Activated naive CD4-positive, alpha-beta T cell treated with anti-CD3 and anti-CD28 coated beads for 36 hours (primary cell): ENCODE measurements around the gene CABLES2. TPM values are rescaled to one million over a fixed set of nuclear protein-coding genes. Genes with fewer than 3 reads are reported as not detected.

ENCODE experiments used
- CTCF ChIA-PET: fragments of 350-600 bp; sonication (Branson Sonifier 250); formaldehyde crosslinking; loops from one replicate; lab custom pipeline; 2021; ENCODE audit warnings: antibody characterized with exemption; lab: Charles Lee
- DNase-seq: peaks from one replicate; pipeline ENCODE4 v3.0.0-alpha.2; 2020
- H3K27ac Mint-ChIP-seq: one replicate; pipeline ENCODE4 v1.8.0; 2021; ENCODE audit warnings: mild to moderate bottlenecking, mixed read lengths
- H3K27me3 Mint-ChIP-seq: one replicate; pipeline ENCODE4 v1.8.0; 2021; ENCODE audit warnings: low read depth, mixed read lengths
- H3K36me3 Mint-ChIP-seq: one replicate; pipeline ENCODE4 v1.8.0; 2021; ENCODE audit warnings: low read depth, mixed read lengths
- H3K4me1 Mint-ChIP-seq: one replicate; pipeline ENCODE4 v1.8.0; 2021; ENCODE audit warnings: low read depth, mixed read lengths
- H3K4me3 Mint-ChIP-seq: one replicate; pipeline ENCODE4 v1.8.0; 2021; ENCODE audit warnings: mild to moderate bottlenecking, moderate library complexity, mixed read lengths
- H3K9me3 Mint-ChIP-seq: one replicate; pipeline ENCODE4 v1.8.0; 2021; ENCODE audit warnings: mixed read lengths
- intact Hi-C: fragments of 100-400 bp; cut with micrococcal nuclease; formaldehyde crosslinking; loops from one replicate; pipeline ENCODE4 v1.15.1; 2023
- total RNA-seq, 2 experiments: library from RNA; stranded (reverse); gene quantifications; one replicate each; pipeline ENCODE4 v1.2.3, GENCODE V29; 2021

The CABLES2 gene
- total RNA-seq, 2 experiments from 2014 or later = 3.6 to 5.1 TPM

DNA sequence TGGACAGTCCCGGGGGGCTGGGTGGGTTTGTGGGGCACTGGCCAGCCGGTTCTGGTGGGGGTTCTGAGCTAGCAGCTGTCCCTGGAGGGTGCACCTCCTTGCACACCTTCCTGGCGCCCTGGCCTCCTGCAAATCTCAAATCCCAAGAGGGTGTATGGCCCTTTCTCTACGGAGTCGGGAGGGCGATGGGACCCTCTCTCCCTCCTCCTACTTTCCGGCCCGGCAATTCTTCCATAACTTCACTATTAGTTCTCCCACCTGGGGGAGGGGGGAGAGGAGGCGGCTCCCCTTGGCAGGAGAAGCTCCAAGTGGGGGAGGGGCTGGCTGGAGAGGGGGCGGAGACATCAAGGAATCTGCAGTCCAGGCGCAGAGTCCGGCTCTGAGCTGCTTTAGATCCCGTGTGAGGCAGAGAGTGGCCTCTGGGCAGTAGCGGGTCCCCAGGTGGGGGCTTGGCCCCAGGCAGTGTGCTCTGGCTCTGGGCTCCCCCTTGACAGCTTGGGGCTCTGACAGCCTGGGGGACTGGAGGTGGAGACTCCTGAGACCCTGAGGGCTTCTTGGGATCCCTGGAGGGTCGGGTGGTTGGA lies 38.6 kb downstream of the CABLES2 start:
- CTCF ChIA-PET = interaction anchor here (1.4 to 1.9 kb wide), 2 partner anchors 14 to 68 kb away, joined by 4 to 8 read pairs; no protein-coding TSS in a partner anchor
- no peak overlapping the region for H3K27ac Mint-ChIP-seq

DNA sequence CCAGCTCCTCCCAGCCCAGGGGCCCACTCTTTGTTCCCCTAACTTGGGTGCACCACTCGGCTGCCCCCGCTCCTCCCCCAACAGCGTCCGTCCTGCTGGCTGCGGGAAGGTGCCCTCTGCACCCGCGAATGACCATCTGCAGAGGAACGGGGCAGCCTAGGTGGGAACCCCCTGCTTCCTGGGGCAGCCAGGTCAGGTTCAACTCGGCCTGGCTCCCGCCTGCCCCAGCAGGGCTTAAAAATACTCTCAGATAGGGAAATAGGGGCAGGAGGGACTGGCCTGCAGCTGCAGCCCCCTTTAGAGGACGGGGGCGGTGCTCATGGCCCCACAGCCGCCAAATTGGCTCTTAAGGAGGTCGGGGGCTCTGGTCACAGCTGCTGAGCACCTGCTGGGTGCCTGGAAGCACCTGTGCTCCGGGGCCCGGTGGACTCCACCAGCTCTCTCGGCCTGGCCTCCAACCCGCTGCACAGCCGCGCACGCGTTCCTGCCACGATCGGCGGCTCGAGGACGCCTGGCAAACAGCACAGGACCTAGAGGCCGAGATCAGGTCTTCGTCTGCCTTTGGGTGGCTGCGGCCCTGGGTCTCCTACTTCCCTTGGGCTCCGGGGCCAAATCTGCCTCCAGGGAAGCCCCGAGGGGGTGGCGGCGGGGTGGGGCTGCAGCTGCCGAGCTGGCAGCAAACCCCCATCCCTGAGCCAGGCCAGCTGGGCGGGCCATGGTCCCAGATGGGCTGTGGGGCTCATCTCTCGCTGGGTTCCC lies 39.3 kb downstream of the CABLES2 start:
- no peaks in the 10 kb centered on the region for H3K36me3 Mint-ChIP-seq
- DNase-seq = no peak
- peaks cover 6% of the 10 kb centered on the region for H3K4me1 Mint-ChIP-seq
- CTCF ChIA-PET = interaction anchor here (1.4 to 1.9 kb wide), 2 partner anchors 15 to 67 kb away, joined by 4 to 8 read pairs; no protein-coding TSS in a partner anchor
- H3K27ac Mint-ChIP-seq = no peak overlapping the region
- H3K4me3 Mint-ChIP-seq = peak overlapping the region; percentile 36
- intact Hi-C loops = loop anchor here (5.0 kb wide), 1 partner anchor 66 kb away; the partner anchor contains the start of gene ADRM1
- H3K27me3 Mint-ChIP-seq = peaks cover 22% of the 10 kb centered on the region
- H3K9me3 Mint-ChIP-seq = no peaks in the 10 kb centered on the region

More for the DNA sequence above, 38.6 kb downstream of the CABLES2 start:
- Mint-ChIP-seq H3K4me3 (no peak overlapping the region), H3K27me3 (peaks cover 21% of the 10 kb centered on the region), H3K9me3 (no peaks in the 10 kb centered on the region), H3K4me1 (peaks cover 6% of the 10 kb centered on the region), H3K36me3 (no peaks in the 10 kb centered on the region)
- intact Hi-C loops = loop anchor here (5.0 kb wide), 1 partner anchor 66 kb away; the partner anchor contains the start of gene ADRM1
- no peak for DNase-seq

DNA sequence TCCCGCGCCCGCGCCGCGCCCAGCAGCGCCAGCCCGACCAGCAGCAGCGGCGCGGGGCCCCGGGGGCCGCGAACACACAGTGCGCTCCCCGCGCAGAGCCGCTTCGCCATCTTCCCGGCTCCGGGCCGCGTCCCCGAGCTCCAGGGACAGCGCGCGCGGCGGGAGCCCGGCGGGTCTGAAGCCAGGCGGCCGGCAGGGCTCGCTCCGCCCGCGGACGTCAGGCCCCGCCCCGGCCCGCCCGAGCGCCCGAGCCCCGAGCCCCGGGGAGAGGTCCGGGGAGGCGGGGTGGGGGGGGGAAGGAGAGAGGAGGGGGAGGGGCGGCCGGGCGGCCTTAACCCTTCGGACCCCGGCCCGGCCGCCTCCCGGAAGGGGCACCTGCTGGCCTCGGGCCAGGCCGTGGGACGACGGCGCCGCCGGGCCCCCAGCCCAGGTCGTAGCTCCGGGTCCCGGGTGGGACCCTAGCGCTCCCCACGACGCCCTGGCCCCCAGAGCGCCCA lies 39.9 kb downstream of the CABLES2 start, which contains the start of gene LAMA5:
Gene LAMA5, minus strand, starts transcription at position 177 of the 497 bp plus-strand sequence. Its CDS starts 67 bp downstream, at position 110.
- CTCF ChIA-PET = no interaction called here
- no peak for DNase-seq
- intact Hi-C loops = loop anchor here (5.0 kb wide), 1 partner anchor 65 kb away; the partner anchor contains the start of gene ADRM1

DNA sequence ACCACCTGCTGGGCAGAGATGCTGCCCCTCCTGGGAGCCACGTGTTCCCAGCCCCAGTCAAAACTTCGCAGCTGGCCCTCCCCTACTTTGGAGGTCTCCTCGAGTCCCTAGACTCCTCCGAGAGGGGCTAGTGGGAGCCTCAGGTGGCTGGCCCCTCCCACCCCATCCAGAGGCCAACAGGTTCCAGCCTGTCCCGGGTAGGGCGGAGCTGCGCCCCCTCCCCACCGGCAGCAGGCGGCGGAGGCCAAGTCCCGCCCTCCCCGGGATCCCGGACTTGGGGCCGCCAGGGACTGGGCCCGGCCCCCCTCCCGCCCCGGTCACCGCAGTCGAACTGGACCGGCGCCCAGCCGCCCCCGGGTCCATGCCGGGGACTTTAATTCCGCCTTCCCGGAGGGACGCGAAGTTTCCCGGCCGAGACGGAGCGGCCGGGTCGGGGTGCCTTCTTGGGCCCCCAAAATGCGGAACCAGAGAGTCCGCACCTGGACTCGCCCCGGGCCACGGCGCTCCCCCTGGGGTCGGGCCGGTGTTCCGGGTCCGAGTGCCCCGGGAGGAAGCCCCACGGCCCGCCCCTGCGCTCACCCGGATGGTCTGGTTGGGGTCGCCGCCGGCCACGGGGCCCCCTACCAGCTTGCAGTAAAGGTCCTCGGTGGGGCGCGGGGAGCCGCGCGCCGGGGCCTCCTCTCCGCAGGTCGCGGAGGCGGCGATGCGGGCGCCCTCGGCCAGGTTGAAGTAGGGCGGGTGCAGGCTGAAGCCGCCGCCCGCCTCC lies 40.5 kb downstream of the CABLES2 start:
- intact Hi-C loops = loop anchor here (5.0 kb wide), 1 partner anchor 64 kb away; the partner anchor contains the start of gene ADRM1
- no peaks in the 10 kb centered on the region for H3K9me3 Mint-ChIP-seq
- CTCF ChIA-PET = no interaction called here
- no peak overlapping the region for H3K4me3 Mint-ChIP-seq
- peaks cover 21% of the 10 kb centered on the region for H3K27me3 Mint-ChIP-seq
- H3K27ac Mint-ChIP-seq = no peak overlapping the region
- no peak for DNase-seq
- H3K4me1 Mint-ChIP-seq = peaks cover 6% of the 10 kb centered on the region
- H3K36me3 Mint-ChIP-seq = no peaks in the 10 kb centered on the region

More for the DNA sequence above, 39.9 kb downstream of the CABLES2 start, which contains the start of gene LAMA5:
- H3K4me1 Mint-ChIP-seq = peaks cover 6% of the 10 kb centered on the region
- no peaks in the 10 kb centered on the region for H3K36me3 Mint-ChIP-seq
- H3K4me3 Mint-ChIP-seq = peak within 1 kb of the TSS; percentile 36
- no peaks in the 10 kb centered on the region for H3K9me3 Mint-ChIP-seq
- H3K27ac Mint-ChIP-seq = no peak within 1 kb of the TSS
- H3K27me3 Mint-ChIP-seq = peaks cover 21% of the 10 kb centered on the region

DNA sequence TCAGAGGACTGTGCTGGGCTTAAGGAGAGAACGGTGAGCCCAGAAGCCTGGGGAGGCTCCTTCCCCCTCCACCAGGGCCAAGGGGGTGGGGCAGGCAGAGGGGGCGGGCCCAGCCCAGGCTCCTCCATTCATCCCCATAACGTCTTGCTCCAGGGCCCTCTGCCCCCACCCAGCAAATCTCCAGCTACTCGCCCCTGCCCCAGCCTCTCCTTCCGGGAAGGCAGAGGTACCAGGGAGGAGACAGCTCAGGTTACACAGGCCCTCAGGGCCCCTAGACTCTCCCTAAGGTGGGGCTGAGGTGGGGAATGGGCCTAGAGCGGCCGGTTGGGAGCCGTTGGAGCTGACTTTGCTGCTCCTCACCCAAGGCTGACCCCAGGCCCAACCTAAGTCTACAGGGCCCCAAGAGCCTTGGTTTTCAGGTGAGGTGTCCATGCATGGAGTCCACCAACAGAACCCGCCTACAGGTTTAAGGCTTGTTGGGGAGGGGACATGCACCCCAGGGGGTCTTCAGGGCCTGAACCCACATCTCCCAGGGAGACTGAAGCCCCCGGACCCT lies 41.2 kb downstream of the CABLES2 start:
- Mint-ChIP-seq H3K36me3 (no peaks in the 10 kb centered on the region), H3K27me3 (peaks cover 21% of the 10 kb centered on the region), H3K4me3 (no peak overlapping the region), H3K27ac (no peak overlapping the region), H3K9me3 (no peaks in the 10 kb centered on the region), H3K4me1 (peaks cover 6% of the 10 kb centered on the region)
- DNase-seq = no peak
- CTCF ChIA-PET = no interaction called here
- intact Hi-C loops = loop anchor here (5.0 kb wide), 1 partner anchor 64 kb away; the partner anchor contains the start of gene ADRM1

DNA sequence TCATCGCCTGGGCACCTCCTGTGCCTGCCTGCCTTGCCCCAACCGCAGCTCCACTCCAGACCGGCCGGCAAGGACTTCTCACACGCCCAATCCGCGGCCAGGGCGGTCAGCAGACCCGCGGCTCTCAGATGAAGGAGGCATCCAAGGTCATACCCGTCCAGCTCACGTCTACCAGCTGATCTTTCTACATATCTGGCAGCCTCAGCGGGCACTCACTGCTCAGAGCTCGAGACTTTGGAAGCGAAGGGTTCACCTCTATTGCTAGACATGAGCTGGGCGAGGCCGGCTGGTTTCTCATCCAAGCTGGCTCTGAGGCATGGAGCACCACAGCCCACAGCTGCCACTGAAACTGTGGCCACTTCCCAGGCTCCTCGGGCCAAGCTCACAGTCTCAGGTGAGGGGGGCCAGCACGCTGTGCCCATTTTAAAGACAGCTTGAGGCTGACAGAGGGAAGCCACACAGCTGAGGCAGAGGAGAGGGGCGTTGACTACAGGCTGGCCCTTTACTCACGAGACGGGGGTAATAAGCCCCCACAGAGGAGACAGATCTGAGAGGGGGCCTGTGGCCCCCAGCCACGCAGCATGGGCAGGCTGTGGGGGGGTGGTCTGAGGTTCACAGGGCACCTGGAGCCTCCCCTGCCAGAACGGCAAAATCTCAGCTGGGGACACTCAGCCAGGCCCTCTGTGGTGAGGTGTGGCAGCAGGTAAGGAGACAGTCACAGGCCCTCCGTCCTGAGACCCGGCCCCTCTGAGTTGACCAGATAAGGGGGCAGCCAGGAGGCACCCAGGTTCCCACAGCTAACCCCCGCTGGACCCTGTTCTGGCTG lies 42.0 kb downstream of the CABLES2 start:
- Mint-ChIP-seq H3K9me3 (no peaks in the 10 kb centered on the region), H3K36me3 (no peaks in the 10 kb centered on the region), H3K4me1 (peaks cover 6% of the 10 kb centered on the region), H3K27ac (no peak overlapping the region), H3K4me3 (no peak overlapping the region), H3K27me3 (peaks cover 21% of the 10 kb centered on the region)
- intact Hi-C loops = loop anchor here (5.0 kb wide), 1 partner anchor 63 kb away; the partner anchor contains the start of gene ADRM1
- DNase-seq = no peak
- CTCF ChIA-PET = interaction anchor here (0.7 kb wide), 1 partner anchor 18 kb away, joined by 3 read pairs; no protein-coding TSS in a partner anchor

DNA sequence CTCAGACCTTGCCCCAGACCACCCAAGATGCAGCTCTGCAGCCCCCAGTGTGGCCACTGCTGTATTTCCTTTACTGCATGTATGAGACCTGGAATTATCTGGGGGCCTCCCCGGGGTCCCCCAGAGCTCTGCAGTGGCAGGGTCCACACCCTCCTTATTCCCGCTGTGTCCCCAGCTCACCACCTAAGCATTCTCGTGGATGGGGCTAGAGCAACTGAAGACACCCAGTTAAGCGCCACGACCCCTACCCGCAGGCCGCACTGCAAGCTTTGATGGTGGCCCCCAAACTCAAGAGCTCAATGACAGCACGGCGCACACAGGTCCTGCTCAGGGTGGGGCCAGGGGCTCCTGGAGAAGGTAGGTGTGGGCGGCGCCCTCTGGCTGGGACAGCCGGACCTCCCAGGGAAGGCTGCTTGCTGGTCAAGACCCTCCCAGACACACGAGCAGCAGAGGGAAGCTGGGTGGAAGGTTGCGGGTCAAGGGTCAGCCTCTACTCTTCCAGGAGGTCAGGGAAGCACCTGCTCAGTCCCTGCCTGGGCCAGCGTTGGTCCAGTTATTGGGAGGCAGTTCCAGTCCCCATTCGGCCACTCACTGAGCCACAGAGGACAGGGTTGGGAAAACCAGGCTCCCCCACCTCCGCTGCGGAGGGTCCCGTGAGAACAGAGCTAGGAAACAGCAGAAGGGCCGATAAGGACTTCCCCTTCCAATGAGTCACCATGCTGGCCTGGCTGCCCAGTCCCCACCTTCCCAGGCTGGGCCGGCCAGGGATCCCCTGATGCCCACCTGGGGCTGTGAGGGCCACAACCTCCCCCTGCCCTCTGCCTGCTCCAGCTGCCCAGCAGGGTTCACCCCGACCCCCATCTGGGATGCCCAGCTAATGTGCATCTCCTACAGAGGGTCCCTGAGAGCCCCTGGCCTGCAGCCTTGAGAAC lies 42.9 kb downstream of the CABLES2 start:
- H3K4me1 Mint-ChIP-seq = peaks cover 3% of the 10 kb centered on the region
- intact Hi-C loops = no loop called here
- H3K27me3 Mint-ChIP-seq = peaks cover 17% of the 10 kb centered on the region
- CTCF ChIA-PET = no interaction called here
- no peaks in the 10 kb centered on the region for H3K36me3 Mint-ChIP-seq
- H3K9me3 Mint-ChIP-seq = no peaks in the 10 kb centered on the region
- H3K27ac Mint-ChIP-seq = no peak overlapping the region
- H3K4me3 Mint-ChIP-seq = no peak overlapping the region
- DNase-seq = no peak

DNA sequence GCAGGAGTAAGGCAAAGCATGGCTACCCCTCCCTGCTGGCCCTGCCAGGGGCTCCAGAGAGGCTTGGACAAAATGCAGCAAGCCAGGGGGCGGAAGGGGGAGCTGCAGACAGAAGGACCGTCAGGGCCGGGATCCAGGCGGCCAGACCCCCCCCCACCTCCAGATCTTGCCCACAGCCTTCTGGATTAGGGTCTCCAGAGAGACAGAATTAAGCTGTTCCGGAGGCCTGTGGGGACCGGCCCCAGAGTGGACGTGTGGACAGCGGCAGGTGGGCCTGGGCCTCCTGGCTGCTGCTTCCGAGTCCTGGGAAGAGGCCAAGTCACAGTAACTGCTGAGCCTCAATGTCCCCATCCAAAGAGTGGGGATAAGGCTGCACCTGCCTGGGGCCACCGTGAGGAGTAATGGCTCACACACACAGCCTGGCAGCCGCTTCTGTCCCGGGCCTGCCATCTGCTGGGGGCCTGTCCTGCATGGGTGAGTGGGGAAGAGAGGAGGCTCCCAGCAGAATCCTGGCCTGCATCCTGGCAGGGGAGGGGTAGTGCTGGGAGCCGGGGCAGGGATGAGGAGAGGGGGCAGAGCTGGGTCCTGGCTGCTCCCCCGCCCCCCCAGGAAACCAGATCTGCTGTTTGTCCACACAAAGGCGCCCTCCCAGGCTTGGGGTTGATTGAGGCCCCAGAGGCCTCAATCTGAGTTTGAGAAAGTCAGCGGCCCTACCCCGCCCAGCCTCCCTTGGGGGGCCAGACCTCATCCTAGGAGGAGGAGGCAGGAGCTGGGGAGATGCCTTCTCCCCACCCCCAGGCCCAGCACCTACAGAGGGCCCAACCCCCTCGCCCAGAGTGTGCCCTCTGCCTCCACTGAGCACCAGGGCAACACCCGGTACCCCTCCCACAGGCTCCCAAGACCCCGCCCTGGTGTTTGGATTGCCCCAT lies 43.8 kb downstream of the CABLES2 start:
- Mint-ChIP-seq H3K27ac (no peak overlapping the region), H3K9me3 (no peaks in the 10 kb centered on the region), H3K4me1 (peaks cover under 1% of the 10 kb centered on the region), H3K4me3 (no peak overlapping the region), H3K27me3 (peaks cover 11% of the 10 kb centered on the region), H3K36me3 (no peaks in the 10 kb centered on the region)
- DNase-seq = no peak
- CTCF ChIA-PET = no interaction called here
- intact Hi-C loops = no loop called here

DNA sequence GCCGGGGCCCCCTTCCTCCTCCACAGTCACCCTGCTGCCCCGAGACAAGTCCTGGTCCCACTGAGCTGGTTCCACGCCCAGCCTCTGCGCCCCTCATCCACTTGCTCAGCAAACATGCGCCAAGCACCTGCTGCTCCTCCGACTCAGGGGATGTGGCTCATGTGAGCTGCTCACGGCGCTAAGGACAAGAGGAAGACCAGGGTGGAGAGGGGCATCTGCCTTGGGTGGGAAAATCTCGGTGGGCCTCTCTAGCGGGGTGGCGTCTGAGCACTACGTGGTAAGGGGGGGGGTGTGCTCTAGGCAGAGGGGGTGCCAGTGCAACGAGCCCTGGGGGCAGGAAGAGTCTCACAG lies 44.5 kb downstream of the CABLES2 start:
- DNase-seq = no peak
- Mint-ChIP-seq H3K36me3 (no peaks in the 10 kb centered on the region), H3K27me3 (peaks cover 11% of the 10 kb centered on the region), H3K4me3 (no peak overlapping the region), H3K27ac (no peak overlapping the region), H3K9me3 (no peaks in the 10 kb centered on the region), H3K4me1 (no peaks in the 10 kb centered on the region)
- CTCF ChIA-PET = no interaction called here
- intact Hi-C loops = no loop called here
